HG03520 (cell line): ENCODE results near the gene ALX3.
"Not testable (repeated sequence)": the region's sequence is repeated elsewhere in the genome, so short reads cannot be mapped to it uniquely, and the experiment has no call there.

Source experiments
- ATAC-seq: cut with Tn5 transposase; IDR thresholded peaks from one replicate; pipeline ENCODE4 v1.9.1; 2021; ENCODE audit warnings: mild to moderate bottlenecking, moderate library complexity; ENCODE audit not compliant: unreplicated experiment

The ALX3 gene

GRCh38 chr1:110089561-110090275 lies 19.2 kb upstream of the ALX3 start:
- ATAC-seq: no peak

DNA sequence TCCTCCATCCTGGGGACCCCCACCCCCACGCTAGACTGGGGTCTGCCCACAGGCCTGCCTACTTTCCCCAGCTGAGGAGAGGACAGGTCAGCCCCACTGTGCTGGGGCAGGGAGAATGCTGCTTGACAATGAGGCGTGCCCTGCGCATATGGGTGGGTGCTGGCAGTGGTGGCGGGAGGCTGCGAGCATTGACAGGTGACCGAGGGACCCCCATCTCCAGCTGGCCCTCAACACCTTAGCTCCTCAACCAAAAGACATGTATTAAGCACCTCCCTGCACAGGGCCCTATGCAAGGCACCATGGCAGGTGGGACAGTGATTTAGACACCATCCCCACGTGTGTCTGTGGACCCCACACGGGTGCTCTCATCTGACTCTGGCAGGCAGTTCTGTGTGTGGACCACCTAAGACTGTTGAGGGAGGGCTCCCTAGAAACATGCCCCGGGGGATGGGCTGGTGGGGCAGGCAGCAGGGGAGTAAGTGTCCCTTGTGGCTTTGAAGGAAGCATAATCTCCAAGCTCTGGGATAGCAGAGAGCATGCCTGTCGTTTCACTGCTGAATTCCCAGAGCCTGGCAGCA lies 18.4 kb upstream of the ALX3 start:
- ATAC-seq: no peak

- no peak for ATAC-seq
Observed at GRCh38 chr1:110087812-110088738, 17.6 kb upstream of the ALX3 start.

DNA sequence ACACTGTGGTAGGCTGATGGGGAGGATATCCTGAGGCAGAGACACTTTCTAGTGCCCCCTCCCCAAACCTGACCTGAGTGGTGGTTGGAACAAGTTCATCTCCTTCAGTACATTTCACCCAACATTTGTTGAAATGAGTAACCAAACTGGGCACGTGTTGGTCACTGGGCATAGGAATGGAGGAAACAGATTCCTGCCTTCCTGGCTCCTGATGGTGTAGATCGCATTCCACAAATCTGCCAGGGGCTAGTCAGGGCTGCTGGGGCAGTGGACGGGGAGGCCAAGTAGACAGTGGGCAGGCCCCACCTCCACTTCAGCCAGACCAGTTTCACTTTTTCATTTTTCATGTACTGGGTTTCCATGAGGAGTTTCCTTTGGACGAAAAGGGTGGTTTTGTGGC lies 16.5 kb upstream of the ALX3 start:
- ATAC-seq: no peak

DNA sequence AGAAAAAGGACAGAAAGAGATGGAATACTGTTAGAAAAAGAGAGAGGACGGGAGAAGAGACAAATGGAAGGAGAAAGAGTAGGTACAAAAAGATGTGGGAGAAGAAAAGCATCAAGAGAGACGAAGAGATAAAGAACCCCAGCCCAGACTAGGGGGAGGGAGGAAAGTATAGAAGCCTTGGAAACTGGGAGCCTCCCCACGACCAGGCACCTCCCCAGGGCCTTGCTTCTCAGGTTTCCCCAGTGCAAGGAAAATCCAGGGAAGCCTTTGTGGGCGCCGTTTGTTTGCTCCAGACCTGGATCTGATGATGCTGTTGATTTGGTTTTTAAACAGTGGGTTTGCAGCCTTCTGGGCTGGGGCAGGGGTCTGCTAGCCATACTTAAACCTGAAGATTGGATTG lies 15.2 kb upstream of the ALX3 start:
- no peak for ATAC-seq

- ATAC-seq: no peak
Observed at GRCh38 chr1:110084227-110085078, 14.0 kb upstream of the ALX3 start.

DNA sequence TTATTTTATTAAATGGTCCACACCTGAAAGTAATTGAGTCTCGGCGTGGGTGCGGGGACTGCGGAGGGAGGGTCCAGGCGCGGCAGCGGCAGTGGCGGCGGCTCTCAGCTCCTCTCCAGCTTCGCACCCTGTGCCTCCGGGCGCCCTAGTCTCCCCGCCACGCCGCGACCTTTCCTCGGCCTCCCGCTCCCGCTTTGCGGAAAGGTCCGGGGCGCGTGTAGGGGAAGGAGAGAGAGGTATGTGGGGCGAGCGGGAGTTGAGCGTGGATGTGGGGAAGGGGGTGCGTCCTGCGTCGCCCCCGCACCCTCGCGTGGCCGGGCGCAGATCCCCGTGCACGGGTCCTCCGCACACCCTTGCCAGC lies 13.4 kb upstream of the ALX3 start:
- ATAC-seq: no peak

GRCh38 chr1:110083061-110083865 lies 12.8 kb upstream of the ALX3 start:
- ATAC-seq: no peak

GRCh38 chr1:110082477-110082876 lies 12.0 kb upstream of the ALX3 start:
- no peak for ATAC-seq

DNA sequence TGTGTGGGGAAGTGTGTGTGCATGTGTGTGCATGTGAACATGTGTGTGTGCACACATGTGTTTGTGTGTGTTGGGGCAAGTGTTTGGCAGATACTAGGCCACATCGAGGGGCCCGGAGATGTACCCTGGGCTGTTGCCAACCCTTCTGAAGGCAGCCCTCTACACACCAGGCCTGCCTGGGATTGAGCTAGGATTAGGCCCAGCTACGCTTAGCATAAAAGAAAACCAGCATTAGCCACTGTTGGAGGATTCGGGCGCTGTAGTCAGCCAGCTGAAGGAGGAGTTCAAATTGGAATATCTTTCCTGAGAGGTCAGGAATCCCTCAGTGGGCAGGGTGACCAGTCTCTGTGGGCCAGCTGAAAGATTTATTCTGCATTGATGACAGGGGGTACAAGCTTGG lies 10.6 kb upstream of the ALX3 start:
- no peak for ATAC-seq

DNA sequence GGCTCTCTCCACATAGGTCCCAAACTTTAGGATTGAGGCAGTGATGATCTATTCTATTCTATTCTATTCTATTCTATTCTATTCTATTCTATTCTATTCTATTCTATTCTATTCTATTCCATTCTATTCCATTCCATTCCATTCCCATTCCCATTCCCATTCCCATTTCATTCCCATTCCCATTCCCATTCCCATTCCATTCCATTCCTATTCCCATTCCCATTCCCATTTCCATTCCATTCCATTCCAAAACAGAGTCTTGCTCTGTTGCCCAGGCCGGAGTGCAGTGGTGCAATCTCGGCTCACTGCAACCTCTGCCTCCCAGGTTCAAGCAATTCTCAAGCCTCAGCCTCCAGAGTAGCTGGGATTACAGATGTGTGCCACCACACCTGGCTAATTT lies 9.5 kb upstream of the ALX3 start:
- not testable (repeated sequence) for ATAC-seq

DNA sequence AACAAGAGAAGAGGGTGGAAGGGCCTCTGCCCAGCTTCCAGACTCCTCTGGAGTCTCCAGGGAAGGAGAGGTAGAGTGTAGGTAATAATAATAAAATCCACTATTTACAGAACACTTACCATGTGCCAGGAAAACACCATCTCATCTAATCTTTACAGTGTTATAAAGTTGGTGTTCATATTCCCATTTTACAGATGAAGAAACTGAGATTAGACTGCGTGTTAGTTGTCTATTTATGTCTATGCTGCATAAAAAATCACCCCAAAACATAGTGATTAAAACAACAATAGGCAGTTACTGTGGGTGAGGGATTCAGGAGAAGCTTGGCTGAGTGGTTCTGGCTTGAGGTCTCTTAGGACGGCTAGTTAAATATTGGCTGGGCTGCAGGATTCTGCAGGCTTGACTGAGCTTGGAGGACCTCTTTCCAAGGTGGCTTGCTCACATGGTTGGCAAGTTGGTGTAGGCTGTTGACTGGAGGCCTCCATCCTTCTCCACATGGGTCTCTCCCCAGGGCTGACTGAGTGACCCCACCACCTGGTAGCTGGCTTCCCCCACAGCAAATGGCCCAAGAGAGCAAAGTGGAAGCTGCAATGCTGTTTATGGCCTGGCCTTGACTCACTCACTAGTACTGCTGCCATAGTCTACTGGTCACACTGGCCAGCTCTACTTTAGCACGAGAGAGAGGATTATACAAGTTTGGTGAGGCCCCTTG lies 6.5 kb upstream of the ALX3 start:
- no peak for ATAC-seq

DNA sequence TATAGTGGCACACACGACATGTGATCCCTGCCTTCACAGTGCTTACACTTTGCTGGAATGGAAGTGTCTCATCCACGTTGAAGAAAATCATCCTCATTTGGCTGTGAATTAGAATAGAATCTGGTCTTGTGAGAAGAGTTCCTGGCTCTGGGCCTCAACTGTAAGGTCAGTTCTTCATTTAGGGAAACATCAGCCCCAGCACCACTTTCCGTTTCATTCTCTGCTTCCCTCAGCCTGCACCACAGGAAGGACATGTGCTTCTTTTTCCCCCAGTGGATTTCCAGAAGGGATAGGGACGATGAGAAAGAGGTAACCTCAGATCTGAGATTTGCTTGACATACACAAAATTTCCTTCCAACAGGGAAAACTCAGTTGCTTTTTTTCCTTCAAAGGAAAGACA lies 3.7 kb upstream of the ALX3 start:
- ATAC-seq: no peak

DNA sequence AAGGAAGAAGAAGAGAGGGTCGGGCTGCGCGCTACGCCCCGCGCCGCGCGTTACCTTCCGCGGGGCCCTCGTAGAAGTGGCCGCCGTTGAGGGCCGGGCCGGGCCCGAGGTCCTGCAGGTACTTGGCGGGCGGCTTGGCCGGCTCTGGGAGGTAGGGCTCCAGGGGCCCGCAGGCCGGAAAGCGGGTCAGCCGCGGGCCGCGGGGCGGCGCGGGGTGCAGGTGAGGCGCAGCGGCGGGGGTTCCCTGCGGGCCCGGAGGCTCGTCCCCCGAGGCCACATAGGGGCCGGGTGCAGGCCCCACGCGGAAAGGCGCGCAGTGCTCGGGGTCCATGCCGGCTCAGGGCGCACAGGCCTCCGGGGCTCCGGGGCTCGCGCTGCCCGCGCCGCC lies 196 bp downstream of the ALX3 start:
- ATAC-seq: no peak

GRCh38 chr1:110069404-110070281 lies 829 bp downstream of the ALX3 start:
- ATAC-seq: no peak

- no peak for ATAC-seq
Observed at GRCh38 chr1:110068646-110069403, 1.6 kb downstream of the ALX3 start.

- ATAC-seq: no peak
Observed at GRCh38 chr1:110067893-110068645, 2.4 kb downstream of the ALX3 start.
